Vagina (tissue), 2 donors: ENCODE measurements around the gene ACTL8.

Experiments
- POLR2A ChIP-seq, 2 donors: fragments of 450-650 bp; IDR thresholded peaks; one replicate each; pipeline ENCODE4 v1.6.1; 2017; ENCODE audit warnings: antibody characterized with exemption in 2 of 2, mild to moderate bottlenecking in 2 of 2, moderate library complexity in 2 of 2
- POLR2AphosphoS5 ChIP-seq, 2 donors: sonication (generic); formaldehyde crosslinking; IDR thresholded peaks; one replicate each; pipeline ENCODE4 v1.9.0; 2017; ENCODE audit warnings: antibody characterized with exemption in 2 of 2, mild to moderate bottlenecking in 2 of 2, low read depth in 1 of 2; ENCODE audit not compliant: insufficient read depth in 1 of 2
- TF ChIP-seq, protein P1 (sequence below), 3 experiments: fragments of 450-650 bp in 2 of 3; fragments of 200-600 bp in 1 of 3; sonication (generic) in 1 of 3; IDR thresholded peaks; one replicate each; pipeline ENCODE4 v1.5.1; 2017 to 2019; ENCODE audit warnings: antibody characterized with exemption in 3 of 3, mild to moderate bottlenecking in 2 of 3, moderate library complexity in 2 of 3

DNA sequence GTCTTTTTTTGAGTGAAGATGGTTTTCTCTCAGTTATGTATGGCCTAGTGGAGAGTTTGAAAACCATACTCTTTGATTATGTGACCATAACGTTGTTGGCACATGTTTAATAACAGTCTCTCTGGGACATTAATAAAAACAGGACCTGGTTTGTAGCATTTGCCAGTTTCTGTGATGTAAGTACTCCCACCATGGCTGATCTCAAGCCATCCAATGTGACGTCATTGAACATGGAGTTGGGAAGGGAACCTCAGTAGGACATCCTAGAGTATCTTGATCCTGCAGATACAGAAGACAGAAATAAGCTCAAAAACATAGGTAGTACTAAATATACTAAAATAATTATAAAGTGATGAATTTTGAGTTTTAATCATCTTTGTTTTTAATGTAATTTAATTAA lies 107.0 kb downstream of the ACTL8 start:
- TF ChIP-seq, protein P1, sequence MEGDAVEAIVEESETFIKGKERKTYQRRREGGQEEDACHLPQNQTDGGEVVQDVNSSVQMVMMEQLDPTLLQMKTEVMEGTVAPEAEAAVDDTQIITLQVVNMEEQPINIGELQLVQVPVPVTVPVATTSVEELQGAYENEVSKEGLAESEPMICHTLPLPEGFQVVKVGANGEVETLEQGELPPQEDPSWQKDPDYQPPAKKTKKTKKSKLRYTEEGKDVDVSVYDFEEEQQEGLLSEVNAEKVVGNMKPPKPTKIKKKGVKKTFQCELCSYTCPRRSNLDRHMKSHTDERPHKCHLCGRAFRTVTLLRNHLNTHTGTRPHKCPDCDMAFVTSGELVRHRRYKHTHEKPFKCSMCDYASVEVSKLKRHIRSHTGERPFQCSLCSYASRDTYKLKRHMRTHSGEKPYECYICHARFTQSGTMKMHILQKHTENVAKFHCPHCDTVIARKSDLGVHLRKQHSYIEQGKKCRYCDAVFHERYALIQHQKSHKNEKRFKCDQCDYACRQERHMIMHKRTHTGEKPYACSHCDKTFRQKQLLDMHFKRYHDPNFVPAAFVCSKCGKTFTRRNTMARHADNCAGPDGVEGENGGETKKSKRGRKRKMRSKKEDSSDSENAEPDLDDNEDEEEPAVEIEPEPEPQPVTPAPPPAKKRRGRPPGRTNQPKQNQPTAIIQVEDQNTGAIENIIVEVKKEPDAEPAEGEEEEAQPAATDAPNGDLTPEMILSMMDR (IDR thresholded peaks at IDR 0.05), result no peak
- no peak for TF ChIP-seq POLR2A (IDR thresholded peaks at IDR 0.05)
- TF ChIP-seq POLR2AphosphoS5 (IDR thresholded peaks at IDR 0.05; ENCODE audit: insufficient read depth in 1 of 2, low read depth in 1 of 2), result no peak
